SK-N-SH treated with all-trans-retinoic acid at 6 μM for 48 hours (cell line): ENCODE data around the gene SF1.

Source experiments
- CSDC2 ChIP-seq: fragments of 250-450 bp; sonication (Bioruptor Pico); IDR thresholded peaks from 2 replicates; pipeline ENCODE4 v1.5.0; 2020; ENCODE audit warnings: mild to moderate bottlenecking, moderate library complexity
- CSRNP3 ChIP-seq: fragments of 250-450 bp; sonication (Bioruptor Pico); IDR thresholded peaks from 2 replicates; pipeline ENCODE4 v1.5.1; 2021; ENCODE audit warnings: mild to moderate bottlenecking, moderate library complexity
- POU6F1 ChIP-seq: fragments of 250-450 bp; sonication (Bioruptor Pico); IDR thresholded peaks from 2 replicates; pipeline ENCODE4 v1.8.0; 2021; ENCODE audit warnings: low read depth, mild to moderate bottlenecking, moderate library complexity, borderline replicate concordance
- PPARA ChIP-seq: fragments of 250-450 bp; sonication (Bioruptor Pico); IDR thresholded peaks from 2 replicates; pipeline ENCODE4 v1.5.0; 2020; ENCODE audit warnings: mild to moderate bottlenecking, borderline replicate concordance
- SNAI2 ChIP-seq: fragments of 250-450 bp; sonication (Bioruptor Pico); IDR thresholded peaks from 2 replicates; pipeline ENCODE4 v1.5.0; 2020; ENCODE audit warnings: mild to moderate bottlenecking, moderate library complexity
- TOX ChIP-seq: fragments of 250-450 bp; sonication (Bioruptor Pico); IDR thresholded peaks from 2 replicates; pipeline ENCODE4 v1.8.0; 2021; ENCODE audit warnings: mild to moderate bottlenecking, moderate library complexity, borderline replicate concordance
- ZFP3 ChIP-seq: fragments of 250-450 bp; sonication (Bioruptor Pico); IDR thresholded peaks from 2 replicates; pipeline ENCODE4 v1.5.0; 2020; ENCODE audit warnings: mild to moderate bottlenecking, moderate library complexity

- TF ChIP-seq CSRNP3 (CRISPR knock-in tag) (no peak), POU6F1 (CRISPR knock-in tag) (no peak), ZFP3 (CRISPR knock-in tag) (no peak), TOX (CRISPR knock-in tag) (no peak), PPARA (CRISPR knock-in tag) (no peak), SNAI2 (CRISPR knock-in tag) (no peak), CSDC2 (no peak)
These were observed 32.5 kb upstream of the SF1 start for GRCh38 chr11:64810891-64811272.
